ENCODE data around the gene DCTN2.

DNA sequence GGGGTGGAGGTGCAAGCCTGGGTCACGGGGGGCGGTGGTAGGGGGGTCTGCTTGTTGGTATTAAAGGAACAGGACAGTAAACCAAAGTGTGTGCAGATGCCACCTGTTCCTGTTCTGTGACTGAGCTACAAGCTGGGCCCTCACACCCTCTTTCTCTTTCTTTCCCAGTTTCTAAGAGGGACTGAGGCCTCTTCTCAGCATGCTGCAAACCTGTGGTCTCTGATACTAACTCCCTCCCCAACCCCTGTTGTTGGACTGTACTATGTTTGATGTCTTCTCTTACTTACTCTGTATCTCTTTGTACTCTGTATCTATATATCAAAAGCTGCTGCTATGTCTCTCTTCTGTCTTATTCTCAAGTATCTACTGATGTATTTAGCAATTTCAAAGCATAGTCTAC is 37.1 kb upstream of the DCTN2 start:
- TF ChIP-seq GATA2 (IDR thresholded peaks at IDR 0.05; ENCODE audit: low read depth, low read length) (no peak), GATA3 (IDR thresholded peaks at IDR 0.05; ENCODE audit: low read depth, low read length) (no peak)

Data from SH-SY5Y (cell line).